C4-2B (cell line): ENCODE data around the gene FA2H.

Experiments used
- ZFX ChIP-seq: fragments of 450-650 bp; IDR thresholded peaks from 2 replicates; pipeline ENCODE4 v1.6.1; 2017
- TF ChIP-seq, protein P1 (sequence below): fragments of 450-650 bp; conservative IDR thresholded peaks from 2 replicates; pipeline ENCODE4 v1.5.1; 2017; ENCODE audit warnings: mild to moderate bottlenecking

DNA sequence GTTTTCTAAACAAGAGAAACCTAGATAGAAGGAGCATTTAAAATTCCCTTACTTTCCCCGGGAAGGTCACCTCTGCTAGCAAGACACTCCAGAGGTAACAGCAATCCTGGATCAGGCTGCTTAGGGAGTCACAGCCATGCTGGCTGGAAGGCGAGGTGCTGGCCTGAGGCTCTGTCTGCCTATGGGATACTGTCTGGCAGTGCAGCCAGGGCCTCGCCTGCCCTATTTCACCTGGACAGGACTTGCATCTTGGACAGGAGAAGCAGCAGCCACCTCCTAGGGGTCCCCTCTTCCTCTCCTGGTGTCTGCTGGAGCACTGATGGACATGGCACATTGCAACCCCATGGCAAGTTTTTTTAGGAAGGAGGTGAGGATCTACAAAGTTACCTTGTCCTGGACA is 15.1 kb downstream of the FA2H start:
- TF ChIP-seq ZFX, result no peak
- TF ChIP-seq, protein P1, sequence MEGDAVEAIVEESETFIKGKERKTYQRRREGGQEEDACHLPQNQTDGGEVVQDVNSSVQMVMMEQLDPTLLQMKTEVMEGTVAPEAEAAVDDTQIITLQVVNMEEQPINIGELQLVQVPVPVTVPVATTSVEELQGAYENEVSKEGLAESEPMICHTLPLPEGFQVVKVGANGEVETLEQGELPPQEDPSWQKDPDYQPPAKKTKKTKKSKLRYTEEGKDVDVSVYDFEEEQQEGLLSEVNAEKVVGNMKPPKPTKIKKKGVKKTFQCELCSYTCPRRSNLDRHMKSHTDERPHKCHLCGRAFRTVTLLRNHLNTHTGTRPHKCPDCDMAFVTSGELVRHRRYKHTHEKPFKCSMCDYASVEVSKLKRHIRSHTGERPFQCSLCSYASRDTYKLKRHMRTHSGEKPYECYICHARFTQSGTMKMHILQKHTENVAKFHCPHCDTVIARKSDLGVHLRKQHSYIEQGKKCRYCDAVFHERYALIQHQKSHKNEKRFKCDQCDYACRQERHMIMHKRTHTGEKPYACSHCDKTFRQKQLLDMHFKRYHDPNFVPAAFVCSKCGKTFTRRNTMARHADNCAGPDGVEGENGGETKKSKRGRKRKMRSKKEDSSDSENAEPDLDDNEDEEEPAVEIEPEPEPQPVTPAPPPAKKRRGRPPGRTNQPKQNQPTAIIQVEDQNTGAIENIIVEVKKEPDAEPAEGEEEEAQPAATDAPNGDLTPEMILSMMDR, result no peak
